ENCODE measurements around the gene PTPRD. TPM values are rescaled to one million over a fixed set of nuclear protein-coding genes. Genes with fewer than 3 reads are reported as not detected.

The PTPRD gene
- total RNA-seq, 1 donor from 2014 or later = 532 TPM

DNA sequence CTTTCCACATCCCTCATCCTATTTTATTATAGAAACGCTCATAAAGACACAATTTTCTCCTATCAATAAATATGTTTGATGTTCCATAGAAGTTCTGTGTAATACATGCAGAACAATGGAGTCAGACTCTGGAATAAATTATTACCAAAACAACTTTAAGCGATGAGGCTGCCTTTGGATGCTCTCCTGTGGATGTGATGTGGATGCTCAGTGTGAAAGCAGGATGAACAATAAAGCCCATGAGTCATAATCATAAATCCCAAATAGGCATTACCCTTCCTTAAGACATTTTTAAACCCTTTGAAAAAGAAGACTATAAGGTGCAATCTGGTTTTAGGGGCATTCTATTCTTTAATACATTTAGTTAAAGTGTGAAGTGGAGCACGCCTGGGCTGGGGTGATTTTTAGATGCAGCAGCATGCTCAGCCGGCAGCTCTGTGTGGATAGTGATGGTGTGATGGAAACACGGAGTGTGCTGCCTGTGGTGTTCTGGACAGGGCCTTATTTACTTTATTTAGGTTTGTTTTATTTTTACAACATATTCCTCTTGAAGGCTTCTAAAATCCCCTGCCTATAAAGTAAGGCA is 991.4 kb downstream of the PTPRD start:
- H3K36me3 Mint-ChIP-seq (ENCODE audit: unreplicated experiment) = no peaks in the 10 kb centered on the region
- TF ChIP-seq CTCF (IDR thresholded peaks at IDR 0.05; ENCODE audit: partially characterized antibody, unreplicated experiment) = no peak
- H3K4me1 Mint-ChIP-seq (ENCODE audit: low read depth, unreplicated experiment) = no peaks in the 10 kb centered on the region
- no peak overlapping the region for H3K4me3 Mint-ChIP-seq (ENCODE audit: unreplicated experiment)
- no peak for DNase-seq
- peaks cover 5% of the 10 kb centered on the region for H3K9me3 Mint-ChIP-seq (ENCODE audit: unreplicated experiment)
- peaks cover 1% of the 10 kb centered on the region for H3K27me3 Mint-ChIP-seq (ENCODE audit: unreplicated experiment)
- no peak overlapping the region for H3K27ac Mint-ChIP-seq (ENCODE audit: unreplicated experiment)

DNA sequence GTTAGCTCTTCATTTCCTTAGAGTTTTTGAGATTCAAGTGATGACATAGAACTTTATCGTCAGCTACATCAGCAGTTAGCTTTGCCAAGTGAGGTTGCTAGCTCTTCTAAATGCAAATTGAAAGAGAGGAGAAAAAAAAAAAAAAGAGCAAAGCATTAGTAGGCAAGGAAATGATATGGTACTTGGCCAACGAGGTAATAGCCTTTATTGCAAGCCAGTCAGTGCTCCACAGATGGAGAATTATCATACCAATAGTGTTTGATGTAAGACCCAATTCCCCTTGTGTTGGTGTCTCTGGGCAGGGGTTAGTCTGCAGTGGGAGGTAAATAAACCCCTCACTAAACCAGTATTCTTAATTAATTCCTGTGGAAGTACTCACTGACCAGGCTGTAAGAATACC is 992.1 kb downstream of the PTPRD start:
- Mint-ChIP-seq H3K36me3 (ENCODE audit: unreplicated experiment) (no peaks in the 10 kb centered on the region), H3K9me3 (ENCODE audit: unreplicated experiment) (peaks cover 5% of the 10 kb centered on the region), H3K4me3 (ENCODE audit: unreplicated experiment) (no peak overlapping the region), H3K27me3 (ENCODE audit: unreplicated experiment) (no peaks in the 10 kb centered on the region), H3K4me1 (ENCODE audit: low read depth, unreplicated experiment) (no peaks in the 10 kb centered on the region), H3K27ac (ENCODE audit: unreplicated experiment) (no peak overlapping the region)
- no peak for TF ChIP-seq CTCF (IDR thresholded peaks at IDR 0.05; ENCODE audit: partially characterized antibody, unreplicated experiment)
- no peak for DNase-seq

GRCh38 chr9:9615086-9615485 is 997.7 kb downstream of the PTPRD start:
- no peak for TF ChIP-seq CTCF (IDR thresholded peaks at IDR 0.05; ENCODE audit: partially characterized antibody, unreplicated experiment)
- Mint-ChIP-seq H3K4me1 (ENCODE audit: low read depth, unreplicated experiment) (peaks cover 10% of the 10 kb centered on the region), H3K4me3 (ENCODE audit: unreplicated experiment) (no peak overlapping the region)

DNA sequence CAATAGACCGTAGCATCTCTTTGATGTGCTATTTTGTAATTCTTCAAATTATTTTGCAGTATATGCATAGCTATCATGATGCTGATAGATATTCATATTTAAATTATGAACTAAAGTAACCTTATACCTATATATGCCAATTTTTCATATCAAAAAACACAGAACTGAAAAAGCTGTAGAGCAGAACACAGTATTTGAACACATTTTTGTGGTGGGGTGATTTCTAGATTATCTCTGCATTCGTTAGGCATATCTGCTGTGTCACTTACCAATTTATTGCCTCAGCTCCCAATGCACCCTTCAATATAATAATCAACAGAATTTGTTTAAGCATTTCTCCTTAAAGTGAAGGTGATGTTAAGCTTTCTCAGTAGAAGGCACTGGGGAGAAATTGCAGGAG is 998.2 kb downstream of the PTPRD start:
- no peak overlapping the region for H3K4me3 Mint-ChIP-seq (ENCODE audit: unreplicated experiment)

More at GRCh38 chr9:9615086-9615485, 997.7 kb downstream of the PTPRD start:
- H3K27ac Mint-ChIP-seq (ENCODE audit: unreplicated experiment) = no peak overlapping the region
- no peak for DNase-seq
- H3K27me3 Mint-ChIP-seq (ENCODE audit: unreplicated experiment) = peaks cover 3% of the 10 kb centered on the region
- H3K36me3 Mint-ChIP-seq (ENCODE audit: unreplicated experiment) = no peaks in the 10 kb centered on the region
- peaks cover 6% of the 10 kb centered on the region for H3K9me3 Mint-ChIP-seq (ENCODE audit: unreplicated experiment)

More for the DNA sequence above, 998.2 kb downstream of the PTPRD start:
- Mint-ChIP-seq H3K36me3 (ENCODE audit: unreplicated experiment) (no peaks in the 10 kb centered on the region), H3K27ac (ENCODE audit: unreplicated experiment) (no peak overlapping the region), H3K4me1 (ENCODE audit: low read depth, unreplicated experiment) (peaks cover 10% of the 10 kb centered on the region), H3K9me3 (ENCODE audit: unreplicated experiment) (peaks cover 6% of the 10 kb centered on the region), H3K27me3 (ENCODE audit: unreplicated experiment) (peaks cover 5% of the 10 kb centered on the region)
- TF ChIP-seq CTCF (IDR thresholded peaks at IDR 0.05; ENCODE audit: partially characterized antibody, unreplicated experiment) = no peak
- no peak for DNase-seq
